ENCODE measurements around the gene DNER.

DNER gene

GRCh38 chr2:229319558-229319957 is 394.8 kb downstream of the DNER start:
- DNase-seq: no peak

GRCh38 chr2:229314117-229314516 is 400.2 kb downstream of the DNER start:
- no peak for DNase-seq

- DNase-seq: no peak
Observed at GRCh38 chr2:229313591-229313990, 400.8 kb downstream of the DNER start.
